ENCODE results near the gene HSP90AA1. TPM values are rescaled to one million over a fixed set of nuclear protein-coding genes. Genes with fewer than 3 reads are reported as not detected.

HSP90AA1 gene
- total RNA-seq, 1 donor from 2014 or later = 120 TPM

GRCh38 chr14:102124419-102124818 is 37.6 kb upstream of the HSP90AA1 start:
- Histone ChIP-seq H3K4me1 (no peaks in the 10 kb centered on the region), H3K36me3 (no peaks in the 10 kb centered on the region), H3K4me3 (no peak overlapping the region), H3K9me3 (no peaks in the 10 kb centered on the region), H3K27me3 (no peaks in the 10 kb centered on the region), H3K27ac (no peak overlapping the region)
- TF ChIP-seq CTCF (IDR thresholded peaks at IDR 0.05) = no peak
- intact Hi-C loops (cut with DNase I) = no loop called here
- DNase-seq (ENCODE audit: low spot score in 2 of 2) = no peak

DNA sequence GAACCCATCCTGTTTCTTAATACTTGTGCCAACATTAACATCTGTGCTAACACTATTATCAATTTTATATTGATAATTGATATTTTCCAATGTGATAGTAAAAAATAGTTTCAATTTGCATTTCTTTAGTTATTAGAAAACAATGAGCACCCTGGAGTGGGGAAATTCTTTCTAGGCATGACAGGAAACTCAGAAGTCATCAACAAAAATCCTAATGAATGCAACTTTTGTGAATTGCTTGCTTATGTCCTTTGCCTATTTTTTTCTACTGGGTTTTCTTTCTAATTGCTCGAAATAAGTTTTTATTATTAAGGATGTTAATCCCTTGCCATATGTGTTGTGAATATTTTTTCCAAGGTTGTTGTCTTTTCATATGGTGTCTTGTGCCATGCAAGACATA is 34.7 kb upstream of the HSP90AA1 start:
- Histone ChIP-seq H3K27ac (no peak overlapping the region), H3K36me3 (no peaks in the 10 kb centered on the region), H3K9me3 (no peaks in the 10 kb centered on the region), H3K27me3 (no peaks in the 10 kb centered on the region), H3K4me1 (no peaks in the 10 kb centered on the region), H3K4me3 (no peak overlapping the region)
- intact Hi-C loops (cut with DNase I) = no loop called here
- no peak for TF ChIP-seq CTCF (IDR thresholded peaks at IDR 0.05)
- no peak for DNase-seq (ENCODE audit: low spot score in 2 of 2)

- TF ChIP-seq CTCF (IDR thresholded peaks at IDR 0.05) = no peak
- H3K9me3 ChIP-seq = no peaks in the 10 kb centered on the region
- no peaks in the 10 kb centered on the region for H3K4me1 ChIP-seq
- no peak overlapping the region for H3K4me3 ChIP-seq
- intact Hi-C loops (cut with DNase I) = no loop called here
- no peak overlapping the region for H3K27ac ChIP-seq
- no peaks in the 10 kb centered on the region for H3K36me3 ChIP-seq
- H3K27me3 ChIP-seq = no peaks in the 10 kb centered on the region
- no peak for DNase-seq (ENCODE audit: low spot score in 2 of 2)
Observed at GRCh38 chr14:102120888-102121287, 34.0 kb upstream of the HSP90AA1 start.

- H3K9me3 ChIP-seq = no peaks in the 10 kb centered on the region
- no peaks in the 10 kb centered on the region for H3K4me1 ChIP-seq
- no peak overlapping the region for H3K4me3 ChIP-seq
- intact Hi-C loops (cut with DNase I) = no loop called here
- DNase-seq (ENCODE audit: low spot score in 2 of 2) = peak in 1 of 2 donors; percentile 24
- H3K27ac ChIP-seq = no peak overlapping the region
- no peaks in the 10 kb centered on the region for H3K36me3 ChIP-seq
- TF ChIP-seq CTCF (IDR thresholded peaks at IDR 0.05) = no peak
- no peaks in the 10 kb centered on the region for H3K27me3 ChIP-seq
Observed at GRCh38 chr14:102117852-102118251, 31.0 kb upstream of the HSP90AA1 start.

GRCh38 chr14:102116361-102117180 is 29.7 kb upstream of the HSP90AA1 start:
- H3K36me3 ChIP-seq = no peaks in the 10 kb centered on the region
- no peak for DNase-seq (ENCODE audit: low spot score in 2 of 2)
- intact Hi-C loops (cut with DNase I) = no loop called here
- H3K4me1 ChIP-seq = no peaks in the 10 kb centered on the region
- no peaks in the 10 kb centered on the region for H3K9me3 ChIP-seq
- H3K4me3 ChIP-seq = no peak overlapping the region
- no peak overlapping the region for H3K27ac ChIP-seq
- TF ChIP-seq CTCF (IDR thresholded peaks at IDR 0.05) = no peak
- H3K27me3 ChIP-seq = no peaks in the 10 kb centered on the region

Measured in ascending aorta (tissue), 2 donors.